Measurements from ENCODE around the gene AGBL3. TPM values are rescaled to one million over a fixed set of nuclear protein-coding genes. Genes with fewer than 3 reads are reported as not detected.

The AGBL3 gene
- total RNA-seq, 4 donors from 2014 or later: 0.41 to 2.6 (median 1.1) TPM; not detected in 1

DNA sequence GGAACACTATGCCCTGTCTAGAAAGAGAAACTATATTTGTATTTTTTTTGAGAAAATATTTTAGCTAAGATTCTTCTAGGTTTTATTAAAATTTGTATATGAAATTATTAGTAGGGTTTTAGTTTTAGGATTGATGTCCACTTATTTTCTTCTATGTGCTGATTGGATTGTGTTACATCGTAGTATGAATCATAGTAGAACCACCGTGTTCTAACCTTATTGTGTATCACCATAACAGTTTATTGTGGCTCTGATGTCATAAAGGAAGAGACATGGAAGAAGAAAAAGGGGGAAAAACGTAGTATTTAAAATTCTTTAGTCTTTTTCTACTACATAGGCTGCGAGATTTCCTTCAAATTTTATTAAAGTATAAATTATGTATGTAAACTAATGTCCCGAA, 1.9 kb downstream of the AGBL3 start:
- H3K27ac ChIP-seq: peak overlapping the region in 2 of 4 donors; percentile 28 to 90
- no peaks in the 10 kb centered on the region for H3K27me3 ChIP-seq
- H3K4me3 ChIP-seq: no peak overlapping the region
- H3K9me3 ChIP-seq: no peaks in the 10 kb centered on the region
- in situ Hi-C loops (cut with MboI; ENCODE audit: low pct_ligation_motif_present in 1 of 4, low pct_unique_long_range_greater_than_20kb in 1 of 4, low sequenced_read_pairs in 3 of 4) (no loop called here), intact Hi-C loops (cut with DNase I; ENCODE audit: low total_unique reads) (loop anchor here (2.0 kb wide), 1 partner anchor 183 kb away; the partner anchor contains the start of gene CYREN)
- no peaks in the 10 kb centered on the region for H3K36me3 ChIP-seq
- WGBS, 2 donors (ENCODE audit: low coverage in 1 of 2): 76% methylated on average over 5 of the region's 5 CpGs
- no peak for TF ChIP-seq POLR2A (IDR thresholded peaks at IDR 0.05)
- no peak for TF ChIP-seq EP300 (IDR thresholded peaks at IDR 0.05; ENCODE audit: low read depth)
- no peak for TF ChIP-seq POLR2AphosphoS5 (IDR thresholded peaks at IDR 0.05)
- TF ChIP-seq, protein P1, sequence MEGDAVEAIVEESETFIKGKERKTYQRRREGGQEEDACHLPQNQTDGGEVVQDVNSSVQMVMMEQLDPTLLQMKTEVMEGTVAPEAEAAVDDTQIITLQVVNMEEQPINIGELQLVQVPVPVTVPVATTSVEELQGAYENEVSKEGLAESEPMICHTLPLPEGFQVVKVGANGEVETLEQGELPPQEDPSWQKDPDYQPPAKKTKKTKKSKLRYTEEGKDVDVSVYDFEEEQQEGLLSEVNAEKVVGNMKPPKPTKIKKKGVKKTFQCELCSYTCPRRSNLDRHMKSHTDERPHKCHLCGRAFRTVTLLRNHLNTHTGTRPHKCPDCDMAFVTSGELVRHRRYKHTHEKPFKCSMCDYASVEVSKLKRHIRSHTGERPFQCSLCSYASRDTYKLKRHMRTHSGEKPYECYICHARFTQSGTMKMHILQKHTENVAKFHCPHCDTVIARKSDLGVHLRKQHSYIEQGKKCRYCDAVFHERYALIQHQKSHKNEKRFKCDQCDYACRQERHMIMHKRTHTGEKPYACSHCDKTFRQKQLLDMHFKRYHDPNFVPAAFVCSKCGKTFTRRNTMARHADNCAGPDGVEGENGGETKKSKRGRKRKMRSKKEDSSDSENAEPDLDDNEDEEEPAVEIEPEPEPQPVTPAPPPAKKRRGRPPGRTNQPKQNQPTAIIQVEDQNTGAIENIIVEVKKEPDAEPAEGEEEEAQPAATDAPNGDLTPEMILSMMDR (IDR thresholded peaks at IDR 0.05): no peak
- DNase-seq: no peak
- H3K4me1 ChIP-seq: peaks cover 4 to 43% (median 19%) of the 10 kb centered on the region in 4 donors

DNA sequence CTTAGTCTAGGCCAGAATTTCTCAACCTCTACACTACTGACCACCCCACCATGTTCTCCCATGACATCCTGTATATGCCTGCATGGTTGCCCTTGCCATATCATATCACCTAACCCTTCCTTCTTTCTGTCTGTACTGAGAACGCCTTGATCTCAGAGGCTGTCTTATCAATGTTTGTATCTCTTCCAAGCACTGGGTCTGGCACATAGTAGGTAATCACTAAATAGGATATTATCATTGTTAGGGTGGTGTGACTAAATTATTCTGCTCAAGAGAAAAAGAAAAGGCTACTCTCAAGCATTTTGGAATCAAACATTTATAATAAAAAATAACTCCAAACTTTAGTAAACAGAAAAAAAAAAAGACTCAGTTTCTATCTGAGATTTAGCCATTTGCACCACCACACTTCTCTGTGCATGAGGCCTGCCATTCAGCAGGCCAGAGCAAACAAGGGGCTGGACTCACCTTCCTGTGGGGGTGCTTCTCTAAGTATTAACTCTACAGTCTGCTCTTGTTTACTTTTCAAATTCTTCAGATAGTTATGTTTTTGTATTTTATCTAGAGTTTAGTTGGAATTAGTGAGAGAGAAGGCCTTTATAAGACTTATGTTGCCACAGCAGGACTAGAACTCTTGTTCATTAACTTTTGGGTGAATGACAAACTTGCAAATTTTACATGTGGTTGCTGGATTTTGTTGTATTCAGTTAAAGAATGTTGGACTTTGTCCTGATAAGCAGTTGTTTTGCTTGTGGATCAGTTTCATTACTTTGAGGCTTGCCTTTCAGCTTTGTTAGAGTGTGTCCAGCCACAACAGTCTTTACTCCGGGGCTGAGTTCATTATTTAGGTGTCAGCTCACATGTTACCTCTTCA, 5.4 kb downstream of the AGBL3 start:
- no peak overlapping the region for H3K4me3 ChIP-seq
- intact Hi-C loops (cut with DNase I; ENCODE audit: low total_unique reads) (no loop called here), in situ Hi-C loops (cut with MboI; ENCODE audit: low pct_ligation_motif_present in 1 of 4, low pct_unique_long_range_greater_than_20kb in 1 of 4, low sequenced_read_pairs in 3 of 4) (loop anchor here in 3 of 4 donors (10.0 kb wide), 1 partner anchor 173 kb away; no protein-coding TSS in a partner anchor)

DNA sequence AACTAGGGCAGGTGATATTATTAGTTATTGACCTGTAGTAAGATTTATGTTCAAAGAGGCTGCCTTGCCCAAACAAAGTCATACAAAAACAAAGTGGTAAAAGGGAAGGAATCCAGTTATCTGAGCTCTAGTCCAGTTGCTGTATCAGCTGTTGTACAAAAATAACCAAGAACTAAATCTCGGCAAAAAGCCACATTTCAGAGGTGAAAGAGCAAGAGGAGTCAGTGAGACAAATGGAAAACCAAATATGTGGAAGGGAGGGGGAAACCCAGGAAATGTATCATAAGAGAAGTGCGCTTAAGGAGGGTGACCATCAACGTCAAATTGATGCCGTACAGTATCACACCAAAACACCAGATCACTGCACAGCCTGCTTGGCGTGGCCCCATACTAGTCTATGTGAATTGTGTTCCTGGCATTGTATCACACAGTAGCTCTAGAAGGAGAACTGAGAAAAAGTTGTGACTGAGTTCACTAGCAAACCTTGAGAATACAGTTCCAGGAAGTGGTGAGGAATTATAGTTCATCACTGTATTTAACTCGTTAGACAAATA, 6.4 kb downstream of the AGBL3 start:
- WGBS, 2 donors (ENCODE audit: low coverage in 1 of 2): 61 to 67% methylated on average over 6 of the region's 6 CpGs
- DNase-seq: no peak
- in situ Hi-C loops (cut with MboI; ENCODE audit: low pct_ligation_motif_present in 1 of 4, low pct_unique_long_range_greater_than_20kb in 1 of 4, low sequenced_read_pairs in 3 of 4): loop anchor here in 3 of 4 donors (10.0 kb wide), 1 partner anchor 172 kb away; no protein-coding TSS in a partner anchor

More for the DNA sequence above, 5.4 kb downstream of the AGBL3 start:
- no peak for TF ChIP-seq EP300 (IDR thresholded peaks at IDR 0.05; ENCODE audit: low read depth)
- TF ChIP-seq, protein P1 (IDR thresholded peaks at IDR 0.05): no peak
- WGBS, 2 donors (ENCODE audit: low coverage in 1 of 2): 58 to 59% methylated on average over 2 of the region's 2 CpGs
- Histone ChIP-seq H3K9me3 (no peaks in the 10 kb centered on the region), H3K27ac (peak overlapping the region; percentile 17 to 33 (median 21)), H3K27me3 (no peaks in the 10 kb centered on the region), H3K36me3 (peaks cover 0 to 7% (median 0%) of the 10 kb centered on the region in 4 donors), H3K4me1 (peaks cover 4 to 49% (median 17%) of the 10 kb centered on the region in 4 donors)
- DNase-seq: no peak

More for the DNA sequence above, 6.4 kb downstream of the AGBL3 start:
- Histone ChIP-seq H3K27ac (peak overlapping the region; percentile 17 to 33 (median 21)), H3K27me3 (no peaks in the 10 kb centered on the region), H3K4me3 (no peak overlapping the region), H3K36me3 (peaks cover 0 to 7% (median 0%) of the 10 kb centered on the region in 4 donors), H3K9me3 (no peaks in the 10 kb centered on the region), H3K4me1 (peaks cover 2 to 45% (median 11%) of the 10 kb centered on the region in 4 donors)
- TF ChIP-seq POLR2AphosphoS5 (IDR thresholded peaks at IDR 0.05) (no peak), EP300 (IDR thresholded peaks at IDR 0.05; ENCODE audit: low read depth) (no peak), POLR2A (IDR thresholded peaks at IDR 0.05) (no peak)
- TF ChIP-seq, protein P1 (IDR thresholded peaks at IDR 0.05): no peak
- intact Hi-C loops (cut with DNase I; ENCODE audit: low total_unique reads): no loop called here

Measured in transverse colon (tissue), 4 donors.